Measurements from ENCODE around the gene PTPRZ1. TPM values are rescaled to one million over a fixed set of nuclear protein-coding genes. Genes with fewer than 3 reads are reported as not detected.

Gene PTPRZ1
- total RNA-seq, 3 donors from 2014 or later (not counting 1 experiment from before 2014, with no cell fraction given): not detected

- no peak overlapping the region for H3K4me3 Mint-ChIP-seq
- intact Hi-C loops (cut with micrococcal nuclease): no loop called here
Measured at GRCh38 chr7:122068046-122068445, 195.1 kb downstream of the PTPRZ1 start.

GRCh38 chr7:122068999-122069398 is 196.0 kb downstream of the PTPRZ1 start:
- no peaks in the 10 kb centered on the region for H3K4me1 Mint-ChIP-seq
- TF ChIP-seq CTCF (IDR thresholded peaks at IDR 0.05): no peak
- WGBS (ENCODE audit: insufficient coverage): 90% methylated on average over 1 of the region's 3 CpGs

More at GRCh38 chr7:122068046-122068445, 195.1 kb downstream of the PTPRZ1 start:
- Histone ChIP-seq H3K4me3 (ENCODE audit: low read length) (no peak overlapping the region), H3K27me3 (ENCODE audit: control insufficient read depth, insufficient read depth, low read length) (no peaks in the 10 kb centered on the region), H3K36me3 (ENCODE audit: control insufficient read depth, insufficient read depth, low read length) (no peaks in the 10 kb centered on the region), H3K4me1 (ENCODE audit: control insufficient read depth, insufficient read depth, low read length) (no peaks in the 10 kb centered on the region), H3K27ac (ENCODE audit: low read length) (no peak overlapping the region), H3K9me3 (ENCODE audit: control insufficient read depth, insufficient read depth, low read length) (no peaks in the 10 kb centered on the region)
- H3K27me3 Mint-ChIP-seq (ENCODE audit: low read depth in 2 of 2): no peaks in the 10 kb centered on the region
- 29% methylated on average over 1 of the region's 1 CpG for WGBS (ENCODE audit: insufficient coverage)
- ATAC-seq: no peak
- no peak overlapping the region for H3K27ac Mint-ChIP-seq
- no peaks in the 10 kb centered on the region for H3K4me1 Mint-ChIP-seq
- H3K9me3 Mint-ChIP-seq: peaks cover 4% of the 10 kb centered on the region in 2 donors
- TF ChIP-seq CTCF (IDR thresholded peaks at IDR 0.05): no peak
- DNase-seq: no peak
- no peaks in the 10 kb centered on the region for H3K36me3 Mint-ChIP-seq

GRCh38 chr7:122070062-122070461 is 197.1 kb downstream of the PTPRZ1 start:
- ATAC-seq (no peak), DNase-seq (no peak)
- Histone ChIP-seq H3K27ac (ENCODE audit: low read length) (no peak overlapping the region), H3K4me1 (ENCODE audit: control insufficient read depth, insufficient read depth, low read length) (no peaks in the 10 kb centered on the region), H3K27me3 (ENCODE audit: control insufficient read depth, insufficient read depth, low read length) (no peaks in the 10 kb centered on the region), H3K36me3 (ENCODE audit: control insufficient read depth, insufficient read depth, low read length) (no peaks in the 10 kb centered on the region), H3K4me3 (ENCODE audit: low read length) (no peak overlapping the region), H3K9me3 (ENCODE audit: control insufficient read depth, insufficient read depth, low read length) (no peaks in the 10 kb centered on the region)
- no peak overlapping the region for H3K27ac Mint-ChIP-seq
- peaks cover 4% of the 10 kb centered on the region in 2 donors for H3K9me3 Mint-ChIP-seq
- H3K4me1 Mint-ChIP-seq: no peaks in the 10 kb centered on the region
- WGBS (ENCODE audit: insufficient coverage): 52% methylated on average over 1 of the region's 1 CpG
- intact Hi-C loops (cut with micrococcal nuclease): no loop called here
- H3K27me3 Mint-ChIP-seq (ENCODE audit: low read depth in 2 of 2): no peaks in the 10 kb centered on the region
- TF ChIP-seq CTCF (IDR thresholded peaks at IDR 0.05): no peak
- no peak overlapping the region for H3K4me3 Mint-ChIP-seq
- H3K36me3 Mint-ChIP-seq: no peaks in the 10 kb centered on the region

More at GRCh38 chr7:122068999-122069398, 196.0 kb downstream of the PTPRZ1 start:
- H3K4me3 Mint-ChIP-seq: no peak overlapping the region
- ATAC-seq: no peak
- no peaks in the 10 kb centered on the region for H3K36me3 Mint-ChIP-seq
- no peaks in the 10 kb centered on the region for H3K9me3 ChIP-seq (ENCODE audit: control insufficient read depth, insufficient read depth, low read length)
- H3K27ac ChIP-seq (ENCODE audit: low read length): no peak overlapping the region
- no peaks in the 10 kb centered on the region for H3K27me3 ChIP-seq (ENCODE audit: control insufficient read depth, insufficient read depth, low read length)
- H3K4me3 ChIP-seq (ENCODE audit: low read length): no peak overlapping the region
- intact Hi-C loops (cut with micrococcal nuclease): no loop called here
- peaks cover 4% of the 10 kb centered on the region in 2 donors for H3K9me3 Mint-ChIP-seq
- H3K4me1 ChIP-seq (ENCODE audit: control insufficient read depth, insufficient read depth, low read length): no peaks in the 10 kb centered on the region
- H3K27ac Mint-ChIP-seq: no peak overlapping the region
- no peaks in the 10 kb centered on the region for H3K36me3 ChIP-seq (ENCODE audit: control insufficient read depth, insufficient read depth, low read length)
- no peak for DNase-seq
- H3K27me3 Mint-ChIP-seq (ENCODE audit: low read depth in 2 of 2): no peaks in the 10 kb centered on the region

GRCh38 chr7:122070834-122071233 is 197.9 kb downstream of the PTPRZ1 start:
- intact Hi-C loops (cut with micrococcal nuclease): no loop called here
- no peaks in the 10 kb centered on the region for H3K36me3 Mint-ChIP-seq
- no peak overlapping the region for H3K27ac Mint-ChIP-seq
- no peak overlapping the region for H3K4me3 ChIP-seq (ENCODE audit: low read length)
- no peaks in the 10 kb centered on the region for H3K9me3 ChIP-seq (ENCODE audit: control insufficient read depth, insufficient read depth, low read length)
- H3K27me3 Mint-ChIP-seq (ENCODE audit: low read depth in 2 of 2): no peaks in the 10 kb centered on the region
- H3K4me1 ChIP-seq (ENCODE audit: control insufficient read depth, insufficient read depth, low read length): no peaks in the 10 kb centered on the region
- H3K27me3 ChIP-seq (ENCODE audit: control insufficient read depth, insufficient read depth, low read length): no peaks in the 10 kb centered on the region
- ATAC-seq (no peak), DNase-seq (no peak)
- TF ChIP-seq CTCF (IDR thresholded peaks at IDR 0.05): no peak
- H3K4me3 Mint-ChIP-seq: no peak overlapping the region
- H3K36me3 ChIP-seq (ENCODE audit: control insufficient read depth, insufficient read depth, low read length): no peaks in the 10 kb centered on the region
- 90% methylated on average over 1 of the region's 3 CpGs for WGBS (ENCODE audit: insufficient coverage)
- H3K27ac ChIP-seq (ENCODE audit: low read length): no peak overlapping the region
- peaks cover 2 to 4% of the 10 kb centered on the region in 2 donors for H3K9me3 Mint-ChIP-seq
- no peaks in the 10 kb centered on the region for H3K4me1 Mint-ChIP-seq

Measured in natural killer cell (primary cell).